HEK293 (cell line): ENCODE measurements around the gene SS18L1.
A peak's percentile ranks its signal among the peaks of the same experiment; 100 is the strongest.

Experiments
- GFI1B ChIP-seq: fragments of 450-650 bp; formaldehyde crosslinking; IDR thresholded peaks from 2 replicates; pipeline ENCODE4 v1.5.1; 2016; ENCODE audit warnings: missing biosample characterization, missing genetic modification characterization
- GLIS2 ChIP-seq: fragments of 450-650 bp; formaldehyde crosslinking; IDR thresholded peaks from 2 replicates; pipeline ENCODE4 v1.5.1; 2016; ENCODE audit warnings: missing biosample characterization, missing genetic modification characterization
- MEIS1 ChIP-seq: sonication (generic); formaldehyde crosslinking; IDR thresholded peaks from 2 replicates; pipeline ENCODE4 v1.8.1; 2022; ENCODE audit warnings: missing genetic modification reagents, mild to moderate bottlenecking, borderline replicate concordance
- SALL2 ChIP-seq: fragments of 450-650 bp; formaldehyde crosslinking; IDR thresholded peaks from 2 replicates; pipeline ENCODE4 v1.5.0; 2017; ENCODE audit warnings: missing biosample characterization, mild to moderate bottlenecking, missing genetic modification characterization, borderline replicate concordance
- SCRT2 ChIP-seq: fragments of 450-650 bp; formaldehyde crosslinking; IDR thresholded peaks from 2 replicates; pipeline ENCODE4 v1.5.1; 2016; ENCODE audit warnings: missing biosample characterization, missing genetic modification characterization
- TCF7L2 ChIP-seq: IDR thresholded peaks from 2 replicates; pipeline ENCODE4 v1.6.1; 2011; ENCODE audit warnings: low read depth, mild to moderate bottlenecking, inconsistent platforms, low read length, moderate library complexity, borderline replicate concordance
- ZBTB8A ChIP-seq: fragments of 450-650 bp; formaldehyde crosslinking; IDR thresholded peaks from 2 replicates; pipeline ENCODE4 v1.5.1; 2016; ENCODE audit warnings: missing biosample characterization, missing genetic modification characterization
- ZNF132 ChIP-seq: fragments of 450-650 bp; formaldehyde crosslinking; IDR thresholded peaks from 2 replicates; pipeline ENCODE4 v1.5.1; 2017; ENCODE audit warnings: missing biosample characterization, missing genetic modification characterization, borderline replicate concordance
- ZNF19 ChIP-seq: fragments of 450-650 bp; formaldehyde crosslinking; IDR thresholded peaks from 2 replicates; pipeline ENCODE4; 2016; ENCODE audit warnings: missing biosample characterization, missing genetic modification characterization, low read depth
- ZNF2 ChIP-seq: fragments of 450-650 bp; formaldehyde crosslinking; IDR thresholded peaks from 2 replicates; pipeline ENCODE4 v1.5.1; 2016; ENCODE audit warnings: missing biosample characterization, missing genetic modification characterization
- ZNF274 ChIP-seq, 2 experiments: fragments of 200-500 bp in 1 of 2; fragments of 450-650 bp in 1 of 2; sonication (Bioruptor generic) in 1 of 2; formaldehyde crosslinking in 1 of 2; IDR thresholded peaks; 2 replicates each; pipeline versions ENCODE4 v1.5.1 to v1.6.1; 2014 to 2016; ENCODE audit warnings: borderline replicate concordance in 1 of 2, inconsistent platforms in 1 of 2, low read length in 1 of 2, missing biosample characterization in 1 of 2, missing genetic modification characterization in 1 of 2
- ZNF501 ChIP-seq: fragments of 450-650 bp; formaldehyde crosslinking; IDR thresholded peaks from 2 replicates; pipeline ENCODE4 v1.5.1; 2016; ENCODE audit warnings: missing biosample characterization, missing genetic modification characterization
- ZNF521 ChIP-seq: fragments of 450-650 bp; formaldehyde crosslinking; IDR thresholded peaks from 2 replicates; pipeline ENCODE4 v1.5.1; 2017; ENCODE audit warnings: missing biosample characterization, mild to moderate bottlenecking, missing genetic modification characterization
- ZNF529 ChIP-seq: fragments of 450-650 bp; formaldehyde crosslinking; IDR thresholded peaks from 2 replicates; pipeline ENCODE4 v1.5.1; 2017; ENCODE audit warnings: missing genetic modification characterization, missing biosample characterization; ENCODE audit not compliant: insufficient replicate concordance
- ZNF626 ChIP-seq: fragments of 450-650 bp; sonication (Bioruptor Pico); formaldehyde crosslinking; IDR thresholded peaks from 2 replicates; pipeline ENCODE4 v1.5.1; 2018; ENCODE audit warnings: missing biosample characterization, missing genetic modification characterization, inconsistent platforms
- ZNF701 ChIP-seq: fragments of 450-650 bp; formaldehyde crosslinking; IDR thresholded peaks from 2 replicates; pipeline ENCODE4 v1.5.1; 2016; ENCODE audit warnings: missing biosample characterization, missing genetic modification characterization
- ZSCAN30 ChIP-seq: fragments of 450-650 bp; IDR thresholded peaks from 2 replicates; pipeline ENCODE4 v1.5.1; 2018; ENCODE audit warnings: missing biosample characterization, mild to moderate bottlenecking, missing genetic modification characterization, moderate library complexity
- TF ChIP-seq, protein P1 (sequence below): fragments of 450-650 bp; formaldehyde crosslinking; IDR thresholded peaks from 2 replicates; pipeline ENCODE4 v1.5.1; 2017; ENCODE audit warnings: missing biosample characterization, missing genetic modification characterization
- TF ChIP-seq, protein P2 (sequence below): fragments of 450-650 bp; formaldehyde crosslinking; IDR thresholded peaks from 2 replicates; pipeline ENCODE4 v1.5.1; 2016; ENCODE audit warnings: missing biosample characterization, missing genetic modification characterization
- TF ChIP-seq, protein P3 (sequence below): fragments of 450-650 bp; formaldehyde crosslinking; IDR thresholded peaks from 2 replicates; pipeline ENCODE4 v1.5.1; 2017; ENCODE audit warnings: missing biosample characterization, mild to moderate bottlenecking, missing genetic modification characterization, moderate library complexity
- TF ChIP-seq, protein P4 (sequence below): fragments of 450-650 bp; formaldehyde crosslinking; IDR thresholded peaks from 2 replicates; pipeline ENCODE4 v1.5.1; 2016; ENCODE audit warnings: missing biosample characterization, missing genetic modification characterization
- TF ChIP-seq, protein P5 (sequence below): fragments of 450-650 bp; formaldehyde crosslinking; conservative IDR thresholded peaks from 2 replicates; pipeline ENCODE4 v1.5.1; 2016; ENCODE audit warnings: low read depth, missing biosample characterization, missing genetic modification characterization
- TF ChIP-seq, protein P6 (sequence below): fragments of 450-650 bp; formaldehyde crosslinking; IDR thresholded peaks from 2 replicates; pipeline ENCODE4 v1.5.1; 2016; ENCODE audit warnings: missing biosample characterization, missing genetic modification characterization

SS18L1 gene

DNA sequence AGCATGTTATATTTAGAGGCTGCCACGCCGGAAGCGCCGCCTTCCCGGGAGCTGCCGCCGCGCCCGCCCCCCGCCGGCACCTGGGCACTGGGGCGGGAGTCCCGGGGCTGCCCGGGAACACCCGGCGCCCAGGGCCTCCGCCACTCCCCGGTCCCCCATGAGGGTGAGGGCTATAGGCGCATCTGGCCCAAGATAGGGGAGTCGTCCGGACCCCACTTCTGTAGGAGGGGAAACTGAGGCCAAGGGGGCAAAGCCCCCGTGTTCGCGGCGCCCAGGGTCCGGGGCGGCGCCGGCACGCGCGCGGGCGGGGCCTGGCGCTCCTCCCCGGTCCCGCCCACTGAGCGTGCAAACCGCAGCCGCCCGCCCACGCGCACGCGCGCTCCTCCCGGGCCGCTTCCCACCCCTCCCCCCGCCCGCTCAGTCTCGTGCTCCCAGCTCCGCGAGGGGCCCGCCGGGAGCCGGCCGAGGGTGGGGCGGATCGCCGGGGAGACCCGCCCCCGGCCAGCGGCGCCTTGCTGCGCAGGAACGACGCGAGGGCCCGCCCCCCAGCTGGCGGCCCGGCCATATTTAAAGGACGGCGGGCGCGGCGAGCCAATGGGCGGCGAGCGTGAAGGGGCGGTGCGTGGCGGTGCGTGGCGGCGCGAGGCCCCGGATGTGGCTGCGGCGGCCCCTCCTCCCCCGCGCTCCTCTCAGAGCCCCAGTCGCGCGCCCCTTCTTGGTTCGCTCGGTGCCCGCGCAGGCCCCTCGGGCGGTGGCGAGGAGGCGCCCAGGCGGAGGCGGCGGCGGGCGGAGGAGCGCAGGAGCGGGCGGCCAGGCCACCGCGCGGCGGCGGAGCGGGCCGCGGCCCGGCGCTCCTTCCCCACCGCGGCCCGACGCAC lies 21.6 kb upstream of the SS18L1 start, which contains the start of gene LSM14B (continued):
- TF ChIP-seq, protein P1, sequence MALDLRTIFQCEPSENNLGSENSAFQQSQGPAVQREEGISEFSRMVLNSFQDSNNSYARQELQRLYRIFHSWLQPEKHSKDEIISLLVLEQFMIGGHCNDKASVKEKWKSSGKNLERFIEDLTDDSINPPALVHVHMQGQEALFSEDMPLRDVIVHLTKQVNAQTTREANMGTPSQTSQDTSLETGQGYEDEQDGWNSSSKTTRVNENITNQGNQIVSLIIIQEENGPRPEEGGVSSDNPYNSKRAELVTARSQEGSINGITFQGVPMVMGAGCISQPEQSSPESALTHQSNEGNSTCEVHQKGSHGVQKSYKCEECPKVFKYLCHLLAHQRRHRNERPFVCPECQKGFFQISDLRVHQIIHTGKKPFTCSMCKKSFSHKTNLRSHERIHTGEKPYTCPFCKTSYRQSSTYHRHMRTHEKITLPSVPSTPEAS (tag by site-specific recombination) = no peak
- TF ChIP-seq ZNF274 (IDR thresholded peaks at IDR 0.05; ENCODE audit: low read length) = no peak
- TF ChIP-seq ZNF274 (tag by site-specific recombination; IDR thresholded peaks at IDR 0.05; ENCODE audit: borderline replicate concordance) = no peak
- TF ChIP-seq, protein P2, sequence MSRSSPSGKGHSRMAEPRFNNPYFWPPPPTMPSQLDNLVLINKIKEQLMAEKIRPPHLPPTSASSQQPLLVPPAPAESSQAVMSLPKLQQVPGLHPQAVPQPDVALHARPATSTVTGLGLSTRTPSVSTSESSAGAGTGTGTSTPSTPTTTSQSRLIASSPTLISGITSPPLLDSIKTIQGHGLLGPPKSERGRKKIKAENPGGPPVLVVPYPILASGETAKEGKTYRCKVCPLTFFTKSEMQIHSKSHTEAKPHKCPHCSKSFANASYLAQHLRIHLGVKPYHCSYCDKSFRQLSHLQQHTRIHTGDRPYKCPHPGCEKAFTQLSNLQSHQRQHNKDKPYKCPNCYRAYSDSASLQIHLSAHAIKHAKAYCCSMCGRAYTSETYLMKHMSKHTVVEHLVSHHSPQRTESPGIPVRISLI (tag by site-specific recombination) = no peak
- TF ChIP-seq ZNF2 (tag by site-specific recombination) = no peak
- TF ChIP-seq ZBTB8A = peak; percentile 86
- TF ChIP-seq ZSCAN30 (tag by site-specific recombination) = peak; percentile 40; the same call in 1 of the 2 replicates
- no peak for TF ChIP-seq ZNF529 (tag by site-specific recombination)
- TF ChIP-seq ZNF626 = no peak
- no peak for TF ChIP-seq ZNF19 (tag by site-specific recombination)
- TF ChIP-seq, protein P3, sequence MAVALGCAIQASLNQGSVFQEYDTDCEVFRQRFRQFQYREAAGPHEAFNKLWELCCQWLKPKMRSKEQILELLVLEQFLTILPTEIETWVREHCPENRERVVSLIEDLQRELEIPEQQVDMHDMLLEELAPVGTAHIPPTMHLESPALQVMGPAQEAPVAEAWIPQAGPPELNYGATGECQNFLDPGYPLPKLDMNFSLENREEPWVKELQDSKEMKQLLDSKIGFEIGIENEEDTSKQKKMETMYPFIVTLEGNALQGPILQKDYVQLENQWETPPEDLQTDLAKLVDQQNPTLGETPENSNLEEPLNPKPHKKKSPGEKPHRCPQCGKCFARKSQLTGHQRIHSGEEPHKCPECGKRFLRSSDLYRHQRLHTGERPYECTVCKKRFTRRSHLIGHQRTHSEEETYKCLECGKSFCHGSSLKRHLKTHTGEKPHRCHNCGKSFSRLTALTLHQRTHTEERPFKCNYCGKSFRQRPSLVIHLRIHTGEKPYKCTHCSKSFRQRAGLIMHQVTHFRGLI (tag by site-specific recombination) = no peak
- no peak for TF ChIP-seq ZNF132 (tag by site-specific recombination)
- TF ChIP-seq ZNF701 (tag by site-specific recombination) = no peak
- no peak for TF ChIP-seq TCF7L2
- TF ChIP-seq, protein P4, sequence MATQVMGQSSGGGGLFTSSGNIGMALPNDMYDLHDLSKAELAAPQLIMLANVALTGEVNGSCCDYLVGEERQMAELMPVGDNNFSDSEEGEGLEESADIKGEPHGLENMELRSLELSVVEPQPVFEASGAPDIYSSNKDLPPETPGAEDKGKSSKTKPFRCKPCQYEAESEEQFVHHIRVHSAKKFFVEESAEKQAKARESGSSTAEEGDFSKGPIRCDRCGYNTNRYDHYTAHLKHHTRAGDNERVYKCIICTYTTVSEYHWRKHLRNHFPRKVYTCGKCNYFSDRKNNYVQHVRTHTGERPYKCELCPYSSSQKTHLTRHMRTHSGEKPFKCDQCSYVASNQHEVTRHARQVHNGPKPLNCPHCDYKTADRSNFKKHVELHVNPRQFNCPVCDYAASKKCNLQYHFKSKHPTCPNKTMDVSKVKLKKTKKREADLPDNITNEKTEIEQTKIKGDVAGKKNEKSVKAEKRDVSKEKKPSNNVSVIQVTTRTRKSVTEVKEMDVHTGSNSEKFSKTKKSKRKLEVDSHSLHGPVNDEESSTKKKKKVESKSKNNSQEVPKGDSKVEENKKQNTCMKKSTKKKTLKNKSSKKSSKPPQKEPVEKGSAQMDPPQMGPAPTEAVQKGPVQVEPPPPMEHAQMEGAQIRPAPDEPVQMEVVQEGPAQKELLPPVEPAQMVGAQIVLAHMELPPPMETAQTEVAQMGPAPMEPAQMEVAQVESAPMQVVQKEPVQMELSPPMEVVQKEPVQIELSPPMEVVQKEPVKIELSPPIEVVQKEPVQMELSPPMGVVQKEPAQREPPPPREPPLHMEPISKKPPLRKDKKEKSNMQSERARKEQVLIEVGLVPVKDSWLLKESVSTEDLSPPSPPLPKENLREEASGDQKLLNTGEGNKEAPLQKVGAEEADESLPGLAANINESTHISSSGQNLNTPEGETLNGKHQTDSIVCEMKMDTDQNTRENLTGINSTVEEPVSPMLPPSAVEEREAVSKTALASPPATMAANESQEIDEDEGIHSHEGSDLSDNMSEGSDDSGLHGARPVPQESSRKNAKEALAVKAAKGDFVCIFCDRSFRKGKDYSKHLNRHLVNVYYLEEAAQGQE (tag by site-specific recombination) = no peak
- TF ChIP-seq ZNF501 (tag by site-specific recombination) = no peak
- TF ChIP-seq GFI1B = no peak
- TF ChIP-seq, protein P5, sequence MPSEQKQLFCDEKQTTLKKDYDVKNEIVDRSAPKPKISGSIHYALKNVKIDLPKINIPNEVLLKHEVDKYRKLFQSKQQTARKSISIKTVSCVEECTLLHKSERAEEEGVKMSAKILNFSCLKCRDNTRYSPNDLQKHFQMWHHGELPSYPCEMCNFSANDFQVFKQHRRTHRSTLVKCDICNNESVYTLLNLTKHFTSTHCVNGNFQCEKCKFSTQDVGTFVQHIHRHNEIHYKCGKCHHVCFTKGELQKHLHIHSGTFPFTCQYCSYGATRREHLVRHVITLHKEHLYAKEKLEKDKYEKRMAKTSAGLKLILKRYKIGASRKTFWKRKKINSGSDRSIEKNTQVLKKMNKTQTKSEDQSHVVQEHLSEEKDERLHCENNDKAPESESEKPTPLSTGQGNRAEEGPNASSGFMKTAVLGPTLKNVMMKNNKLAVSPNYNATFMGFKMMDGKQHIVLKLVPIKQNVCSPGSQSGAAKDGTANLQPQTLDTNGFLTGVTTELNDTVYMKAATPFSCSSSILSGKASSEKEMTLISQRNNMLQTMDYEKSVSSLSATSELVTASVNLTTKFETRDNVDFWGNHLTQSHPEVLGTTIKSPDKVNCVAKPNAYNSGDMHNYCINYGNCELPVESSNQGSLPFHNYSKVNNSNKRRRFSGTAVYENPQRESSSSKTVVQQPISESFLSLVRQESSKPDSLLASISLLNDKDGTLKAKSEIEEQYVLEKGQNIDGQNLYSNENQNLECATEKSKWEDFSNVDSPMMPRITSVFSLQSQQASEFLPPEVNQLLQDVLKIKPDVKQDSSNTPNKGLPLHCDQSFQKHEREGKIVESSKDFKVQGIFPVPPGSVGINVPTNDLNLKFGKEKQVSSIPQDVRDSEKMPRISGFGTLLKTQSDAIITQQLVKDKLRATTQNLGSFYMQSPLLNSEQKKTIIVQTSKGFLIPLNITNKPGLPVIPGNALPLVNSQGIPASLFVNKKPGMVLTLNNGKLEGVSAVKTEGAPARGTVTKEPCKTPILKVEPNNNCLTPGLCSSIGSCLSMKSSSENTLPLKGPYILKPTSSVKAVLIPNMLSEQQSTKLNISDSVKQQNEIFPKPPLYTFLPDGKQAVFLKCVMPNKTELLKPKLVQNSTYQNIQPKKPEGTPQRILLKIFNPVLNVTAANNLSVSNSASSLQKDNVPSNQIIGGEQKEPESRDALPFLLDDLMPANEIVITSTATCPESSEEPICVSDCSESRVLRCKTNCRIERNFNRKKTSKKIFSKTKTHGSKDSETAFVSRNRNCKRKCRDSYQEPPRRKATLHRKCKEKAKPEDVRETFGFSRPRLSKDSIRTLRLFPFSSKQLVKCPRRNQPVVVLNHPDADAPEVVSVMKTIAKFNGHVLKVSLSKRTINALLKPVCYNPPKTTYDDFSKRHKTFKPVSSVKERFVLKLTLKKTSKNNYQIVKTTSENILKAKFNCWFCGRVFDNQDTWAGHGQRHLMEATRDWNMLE (tag by site-specific recombination) = no peak
- no peak for TF ChIP-seq MEIS1 (CRISPR knock-in tag)
- TF ChIP-seq SCRT2 (tag by site-specific recombination) = no peak
- TF ChIP-seq SALL2 (tag by site-specific recombination) = no peak
- TF ChIP-seq GLIS2 (tag by site-specific recombination) = peak; percentile 78
- no peak for TF ChIP-seq ZNF521 (tag by site-specific recombination)
- TF ChIP-seq, protein P6, sequence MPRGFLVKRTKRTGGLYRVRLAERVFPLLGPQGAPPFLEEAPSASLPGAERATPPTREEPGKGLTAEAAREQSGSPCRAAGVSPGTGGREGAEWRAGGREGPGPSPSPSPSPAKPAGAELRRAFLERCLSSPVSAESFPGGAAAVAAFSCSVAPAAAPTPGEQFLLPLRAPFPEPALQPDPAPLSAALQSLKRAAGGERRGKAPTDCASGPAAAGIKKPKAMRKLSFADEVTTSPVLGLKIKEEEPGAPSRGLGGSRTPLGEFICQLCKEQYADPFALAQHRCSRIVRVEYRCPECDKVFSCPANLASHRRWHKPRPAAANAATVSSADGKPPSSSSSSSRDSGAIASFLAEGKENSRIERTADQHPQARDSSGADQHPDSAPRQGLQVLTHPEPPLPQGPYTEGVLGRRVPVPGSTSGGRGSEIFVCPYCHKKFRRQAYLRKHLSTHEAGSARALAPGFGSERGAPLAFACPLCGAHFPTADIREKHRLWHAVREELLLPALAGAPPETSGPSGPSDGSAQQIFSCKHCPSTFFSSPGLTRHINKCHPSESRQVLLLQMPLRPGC = no peak
